Measurements from ENCODE around the gene APOL2.
"Not testable (repeated sequence)": the region's sequence is repeated elsewhere in the genome, so short reads cannot be mapped to it uniquely, and the experiment has no call there.

Gene APOL2

GRCh38 chr22:36238373-36239149 lies 766 bp downstream of the APOL2 start:
- DNase-seq (ENCODE audit: low read depth), result no peak

GRCh38 chr22:36237462-36238372 lies 1.6 kb downstream of the APOL2 start:
- no peak for DNase-seq (ENCODE audit: low read depth)

GRCh38 chr22:36236388-36237319 lies 2.7 kb downstream of the APOL2 start:
- DNase-seq (ENCODE audit: low read depth), result no peak

DNA sequence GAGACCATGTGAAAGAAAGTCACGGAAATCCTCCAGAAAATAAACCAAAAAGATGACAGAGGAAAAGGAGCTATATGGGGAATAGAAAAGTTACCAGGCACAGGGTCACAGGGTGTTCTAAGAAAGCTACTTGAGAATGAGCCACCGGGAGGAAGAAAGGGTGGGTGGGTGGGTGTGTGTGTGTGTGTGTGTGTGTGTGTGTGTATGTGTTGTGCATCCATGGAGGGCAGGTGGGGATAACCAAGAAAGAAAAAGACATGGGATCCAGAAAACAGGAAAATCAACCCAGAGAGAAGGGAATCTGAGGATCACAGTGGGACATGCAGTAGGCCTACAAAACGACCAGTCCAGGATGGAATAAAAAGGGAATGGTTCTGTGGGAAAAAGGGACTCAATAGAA lies 3.7 kb downstream of the APOL2 start:
- no peak for DNase-seq (ENCODE audit: low read depth)

GRCh38 chr22:36234919-36235318 lies 4.4 kb downstream of the APOL2 start:
- DNase-seq (ENCODE audit: low read depth), result no peak

- no peak for DNase-seq (ENCODE audit: low read depth)
Measured at GRCh38 chr22:36234213-36234612, 5.1 kb downstream of the APOL2 start.

- DNase-seq (ENCODE audit: low read depth), result no peak
Measured at GRCh38 chr22:36233796-36234195, 5.5 kb downstream of the APOL2 start.

GRCh38 chr22:36232715-36233401 lies 6.5 kb downstream of the APOL2 start:
- no peak for DNase-seq (ENCODE audit: low read depth)

GRCh38 chr22:36231051-36231450 lies 8.3 kb downstream of the APOL2 start:
- not testable (repeated sequence) for DNase-seq (ENCODE audit: low read depth)

DNA sequence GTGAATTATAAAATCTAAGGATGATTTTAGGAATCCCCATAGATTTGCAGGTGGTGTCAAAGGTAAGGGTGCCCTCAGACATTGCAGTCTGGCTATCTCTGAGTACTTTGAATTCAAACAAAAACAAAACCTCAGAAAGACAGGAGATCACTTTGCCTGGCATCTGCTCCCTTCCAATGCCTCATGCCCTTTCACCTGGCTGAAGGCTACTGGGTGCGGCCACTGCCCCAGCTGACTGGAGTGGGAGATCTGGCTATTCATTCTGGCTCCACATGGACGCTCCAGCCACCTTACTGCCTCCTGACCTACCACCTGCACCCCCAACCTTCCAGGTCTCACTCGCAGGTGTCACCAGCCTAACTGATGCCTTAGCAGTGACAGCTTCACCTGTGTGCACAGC lies 9.7 kb downstream of the APOL2 start:
- DNase-seq (ENCODE audit: low read depth), result not testable (repeated sequence)

DNA sequence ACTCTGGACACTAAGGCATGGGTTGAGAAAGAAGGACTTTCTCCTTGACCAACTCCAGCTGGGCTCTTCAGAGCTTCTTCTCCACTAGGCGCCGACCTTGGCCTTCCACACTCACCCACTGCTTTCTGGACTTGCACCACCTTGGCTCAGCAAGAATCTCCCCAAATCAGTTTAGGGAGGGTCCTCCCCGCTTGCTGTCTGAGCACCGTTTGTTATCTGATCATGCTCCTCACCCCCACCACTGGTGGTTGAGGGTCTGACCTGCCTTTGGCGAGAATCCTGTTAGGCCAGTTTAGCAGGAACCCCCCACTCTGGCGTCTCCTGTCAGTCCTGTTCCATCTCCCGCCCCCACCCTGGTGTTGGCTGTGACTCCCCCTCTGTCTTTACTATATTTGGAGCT lies 10.4 kb downstream of the APOL2 start:
- DNase-seq (ENCODE audit: low read depth), result no peak

DNA sequence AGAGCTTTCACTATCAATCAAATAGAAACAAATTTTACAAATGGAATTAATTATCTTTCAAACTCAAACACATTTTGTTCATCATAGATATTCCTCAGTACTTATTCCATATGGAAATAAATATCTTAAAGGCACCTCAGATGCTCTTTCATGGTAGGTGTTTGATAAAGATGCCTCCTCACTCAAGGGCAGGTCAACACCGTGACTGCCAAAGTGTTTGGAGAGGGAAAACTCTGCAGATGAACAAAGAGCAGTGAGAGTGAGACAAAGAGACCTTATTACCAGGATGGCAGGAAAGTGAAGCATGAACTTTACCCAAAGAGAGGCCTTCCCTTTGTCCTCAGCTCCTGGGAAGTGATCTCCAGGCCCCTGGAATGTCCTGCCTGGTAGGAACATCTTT lies 11.0 kb downstream of the APOL2 start:
- not testable (repeated sequence) for DNase-seq (ENCODE audit: low read depth)

DNA sequence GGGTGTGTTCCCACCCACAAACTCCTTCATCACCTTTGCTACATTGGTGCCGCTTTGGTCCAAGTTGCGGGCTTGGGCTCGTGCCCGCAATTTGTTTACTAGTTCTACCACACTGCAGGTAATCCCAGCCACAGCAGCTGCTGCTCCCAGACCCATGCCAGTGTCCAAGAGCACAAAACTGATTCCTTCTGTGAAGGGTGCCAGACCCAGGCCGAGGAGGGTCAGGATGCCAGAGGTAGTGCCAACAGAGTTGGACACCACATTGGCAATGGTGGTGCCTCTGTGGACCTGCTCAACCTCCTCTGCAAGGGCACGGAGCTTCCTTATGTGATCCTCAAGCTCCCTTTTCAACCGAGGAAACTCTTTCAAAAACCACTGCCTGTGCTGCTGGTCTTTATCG lies 11.5 kb downstream of the APOL2 start:
- DNase-seq (ENCODE audit: low read depth), result no peak

DNA sequence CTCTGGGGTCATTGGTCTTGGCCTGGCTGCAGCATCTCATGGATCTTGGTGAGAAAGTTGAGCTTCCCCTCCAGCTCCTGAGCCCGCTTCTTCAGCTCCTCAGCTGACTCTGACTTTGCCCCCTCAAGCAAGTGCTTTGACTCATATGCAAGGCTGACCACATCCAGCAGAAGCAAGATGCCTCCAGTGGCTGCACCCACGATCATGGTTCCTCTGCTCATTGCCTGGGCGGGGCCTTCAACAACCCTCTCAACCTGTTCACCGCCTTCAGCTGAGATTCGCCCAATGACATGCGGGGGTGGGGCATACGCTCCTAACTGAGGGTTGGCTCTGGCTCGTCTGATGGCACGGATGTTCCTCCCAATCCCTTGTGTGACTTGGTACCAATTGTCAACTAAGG lies 11.9 kb downstream of the APOL2 start:
- DNase-seq (ENCODE audit: low read depth), result no peak

- DNase-seq (ENCODE audit: low read depth), result no peak
Measured at GRCh38 chr22:36226189-36226588, 13.1 kb downstream of the APOL2 start.

GRCh38 chr22:36225333-36225922 lies 13.9 kb downstream of the APOL2 start:
- no peak for DNase-seq (ENCODE audit: low read depth)

DNA sequence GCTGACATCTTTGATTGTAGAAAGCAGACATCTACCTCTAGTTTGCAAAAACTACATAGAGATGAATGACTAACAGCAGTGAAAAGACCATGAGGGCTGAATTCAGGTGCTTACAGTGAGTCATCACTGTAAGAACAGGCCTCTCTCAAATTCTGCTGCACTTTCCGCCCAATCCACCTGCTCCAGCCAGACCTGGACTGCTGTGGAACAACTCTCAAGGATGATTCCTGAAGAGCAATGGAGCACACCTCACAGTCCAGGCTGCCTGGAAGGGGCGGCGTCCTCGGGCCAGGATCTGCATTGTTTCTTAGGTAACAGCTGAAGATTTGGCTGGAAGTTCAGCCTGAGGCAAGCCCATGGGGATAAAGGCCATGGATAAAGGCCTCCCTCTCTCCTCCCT lies 15.1 kb downstream of the APOL2 start:
- no peak for DNase-seq (ENCODE audit: low read depth)

- no peak for DNase-seq (ENCODE audit: low read depth)
Measured at GRCh38 chr22:36223504-36223903, 15.8 kb downstream of the APOL2 start.

DNA sequence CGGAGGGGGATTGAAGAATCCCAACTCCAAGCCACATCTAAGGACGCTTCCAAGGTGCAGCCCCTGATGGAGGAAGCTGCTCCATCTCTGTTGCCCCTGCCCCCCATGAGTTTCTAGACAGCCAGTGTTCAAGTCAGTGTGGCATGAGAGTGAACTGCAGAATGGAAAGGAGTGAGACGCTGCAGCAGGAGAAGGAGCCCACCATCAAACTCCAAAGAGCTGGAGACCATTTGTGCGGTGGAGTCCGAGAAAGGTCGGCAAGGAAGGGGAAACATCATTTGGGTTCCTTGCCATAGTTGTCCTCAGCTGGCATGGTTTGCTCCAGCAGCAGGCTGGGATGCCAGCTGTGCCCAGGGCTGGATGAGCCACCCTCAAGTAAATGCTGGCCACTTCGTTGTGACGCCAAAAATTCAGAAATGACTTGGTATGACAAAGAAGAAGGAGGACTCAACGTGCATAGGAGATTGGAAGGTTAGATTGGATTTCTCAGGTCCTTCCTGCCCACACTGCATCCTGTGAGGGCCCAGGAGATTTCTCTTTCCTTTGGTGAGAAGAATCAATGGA lies 16.4 kb downstream of the APOL2 start:
- no peak for DNase-seq (ENCODE audit: low read depth)

DNA sequence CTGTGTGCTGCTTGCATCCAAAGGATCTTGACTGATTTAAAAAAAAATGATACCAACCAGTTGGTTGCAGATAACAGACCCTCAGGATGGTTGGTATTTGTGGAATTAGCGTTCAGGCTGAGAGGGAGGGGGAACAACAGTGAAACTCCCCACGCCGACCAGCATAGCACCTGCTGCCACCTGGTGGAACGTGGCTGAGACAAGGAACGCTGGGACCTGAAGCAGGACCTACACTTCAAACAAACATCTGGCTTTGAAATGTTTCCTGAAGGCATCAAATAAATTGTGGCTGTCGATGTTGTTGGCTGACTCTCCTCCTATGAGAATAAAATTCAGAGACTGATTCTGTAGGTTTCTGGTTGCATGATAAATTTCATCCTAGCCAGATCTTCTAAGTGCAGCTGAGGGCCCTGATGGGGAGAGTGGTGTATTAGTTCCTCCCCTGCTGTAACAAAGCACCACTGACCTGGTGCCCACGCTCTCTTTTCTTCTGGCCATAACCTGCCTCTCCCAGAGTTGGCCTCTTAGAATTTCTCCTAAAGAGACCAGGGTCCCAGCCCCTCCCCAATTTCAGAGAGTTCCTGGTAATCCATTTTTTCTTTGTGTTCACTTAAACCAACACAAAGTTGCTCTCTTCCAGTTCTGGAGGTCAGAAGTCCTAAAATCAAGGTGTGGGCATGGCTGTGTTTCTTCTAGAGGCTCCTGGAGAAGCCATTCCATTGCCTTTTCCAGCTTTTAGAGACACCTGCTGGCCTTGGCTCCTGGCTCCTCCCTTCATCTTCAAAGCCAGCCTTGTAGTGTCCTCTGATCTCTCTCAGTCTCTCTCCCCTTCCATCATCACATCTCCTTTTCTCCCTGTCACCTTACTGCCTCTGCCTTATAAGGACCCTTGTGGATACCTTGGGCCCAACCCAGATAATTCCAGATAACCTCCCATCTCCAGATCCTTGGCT lies 17.3 kb downstream of the APOL2 start:
- no peak for DNase-seq (ENCODE audit: low read depth)
